IMR-90 (cell line): ENCODE measurements around the gene PPIH. TPM values are rescaled to one million over a fixed set of nuclear protein-coding genes. Genes with fewer than 3 reads are reported as not detected.
A peak's percentile ranks its signal among the peaks of the same experiment; 100 is the strongest.

Experiments used
- ATAC-seq: fragments of 200-7000 bp; cut with Tn5 transposase; 2 replicates; pipeline ENCODE4 v1.9.1; 2020; ENCODE audit warnings: low read depth, mild to moderate bottlenecking, moderate library complexity
- Bru-seq: library from RNA; stranded (reverse); fragments of 400-500 nt; gene quantifications from one replicate; lab custom pipeline; 2021; lab: Mats Ljungman, UMichigan
- BruChase-seq, 2 experiments: library from RNA; stranded (reverse); fragments of 400-500 nt; gene quantifications; one replicate each; lab custom pipeline; 2021; lab: Mats Ljungman, UMichigan
- BruUV-seq: library from RNA; stranded (reverse); fragments of 400-500 nt; replicated peaks from 2 replicates; lab custom pipeline; 2021; lab: Mats Ljungman, UMichigan
- CTCF ChIA-PET: fragments of 300-600 bp; formaldehyde crosslinking; extraction: SDS; loops from one replicate; lab custom pipeline; 2021; ENCODE audit warnings: antibody characterized with exemption; lab: Yijun Ruan, JAX
- POLR2A ChIA-PET: fragments of 300-600 bp; sonication (Branson Sonifier 250); formaldehyde crosslinking; loops from one replicate; lab custom pipeline; 2022; ENCODE audit warnings: antibody characterized with exemption; ENCODE audit not compliant: unreplicated experiment; lab: Charles Lee
- DNase-seq: peaks from one replicate; pipeline ENCODE4 v3.0.0; 2013
- H2AFZ ChIP-seq: replicated peaks from 2 replicates; pipeline ENCODE3; 2013; ENCODE audit warnings: low read length, mild to moderate bottlenecking; ENCODE audit not compliant: poor library complexity
- H2AK5ac ChIP-seq: 2 replicates; pipeline ENCODE4 v1.6.1; 2013; ENCODE audit warnings: low read depth, low read length, inconsistent platforms
- H2AK9ac ChIP-seq: replicated peaks from 2 replicates; pipeline ENCODE3; 2013; ENCODE audit warnings: mild to moderate bottlenecking, low read depth, low read length, moderate library complexity; ENCODE audit not compliant: poor library complexity
- H2BK120ac ChIP-seq: 2 replicates; pipeline ENCODE4 v1.6.1; 2013; ENCODE audit warnings: low read depth, low read length, inconsistent platforms
- H2BK15ac ChIP-seq: 3 replicates; pipeline ENCODE4 v1.6.1; 2013; ENCODE audit warnings: low read depth, low read length, inconsistent platforms
- H2BK20ac ChIP-seq: 2 replicates; pipeline ENCODE4 v1.6.1; 2013; ENCODE audit warnings: low read depth, mild to moderate bottlenecking, inconsistent platforms, low read length, moderate library complexity
- H2BK5ac ChIP-seq: 2 replicates; pipeline ENCODE4 v1.6.1; 2013; ENCODE audit warnings: mild to moderate bottlenecking, low read depth, low read length, inconsistent platforms; ENCODE audit not compliant: poor library complexity, severe bottlenecking
- H3K14ac ChIP-seq: replicated peaks from 2 replicates; pipeline ENCODE4 v1.6.1; 2013; ENCODE audit warnings: low read depth, low read length, inconsistent platforms
- H3K18ac ChIP-seq: 2 replicates; pipeline ENCODE4 v1.6.1; 2013; ENCODE audit warnings: low read depth, low read length, control low read depth
- H3K23ac ChIP-seq: 2 replicates; pipeline ENCODE4 v1.6.1; 2013; ENCODE audit warnings: low read depth, low read length, inconsistent platforms
- H3K27ac ChIP-seq: 2 replicates; pipeline ENCODE4 v1.5.1; 2013; ENCODE audit warnings: mild to moderate bottlenecking, control low read depth, low read length; ENCODE audit not compliant: insufficient read depth
- H3K27me3 ChIP-seq: 2 replicates; pipeline ENCODE4 v1.6.1; 2013; ENCODE audit warnings: low read length; ENCODE audit not compliant: control insufficient read depth, insufficient read depth
- H3K36me3 ChIP-seq: 2 replicates; pipeline ENCODE4 v1.6.1; 2013; ENCODE audit warnings: low read length, mixed read lengths; ENCODE audit not compliant: control insufficient read depth, insufficient read depth
- H3K4ac ChIP-seq: 2 replicates; pipeline ENCODE4 v1.6.1; 2013; ENCODE audit warnings: low read depth, low read length, inconsistent platforms
- H3K4me1 ChIP-seq: 2 replicates; pipeline ENCODE4 v1.6.1; 2013; ENCODE audit warnings: low read length, mixed read lengths; ENCODE audit not compliant: control insufficient read depth, insufficient read depth
- H3K4me2 ChIP-seq: 2 replicates; pipeline ENCODE4 v1.6.1; 2013; ENCODE audit warnings: low read depth, mild to moderate bottlenecking, control low read depth, low read length, moderate library complexity
- H3K4me3 ChIP-seq: 2 replicates; pipeline ENCODE4 v1.5.1; 2013; ENCODE audit warnings: low read depth, mild to moderate bottlenecking, control low read depth, low read length, moderate library complexity; ENCODE audit not compliant: insufficient read depth
- H3K56ac ChIP-seq: 2 replicates; pipeline ENCODE4 v1.6.1; 2013; ENCODE audit warnings: low read length, inconsistent platforms; ENCODE audit not compliant: insufficient read depth; ENCODE audit errors: extremely low read depth
- H3K79me1 ChIP-seq, 2 experiments: 2 replicates each; pipeline ENCODE4 v1.6.1; 2013; ENCODE audit warnings: low read length in 2 of 2, inconsistent platforms in 1 of 2, low read depth in 1 of 2
- H3K9ac ChIP-seq: 2 replicates; pipeline ENCODE4 v1.6.1; 2013; ENCODE audit warnings: low read depth, low read length, control low read depth
- H3K9me1 ChIP-seq: 2 replicates; pipeline ENCODE4 v1.6.1; 2013; ENCODE audit warnings: low read length, inconsistent platforms; ENCODE audit not compliant: insufficient read depth
- H3K9me3 ChIP-seq: 2 replicates; pipeline ENCODE4 v1.6.1; 2013; ENCODE audit warnings: low read length; ENCODE audit not compliant: control insufficient read depth, insufficient read depth
- H4K20me1 ChIP-seq: 2 replicates; pipeline ENCODE4 v1.6.1; 2013; ENCODE audit warnings: low read length, inconsistent platforms; ENCODE audit not compliant: insufficient read depth
- H4K5ac ChIP-seq: 2 replicates; pipeline ENCODE4 v1.6.1; 2013; ENCODE audit warnings: mild to moderate bottlenecking, low read depth, low read length, control low read depth
- H4K8ac ChIP-seq, 2 experiments: 2 replicates each; pipeline ENCODE4 v1.6.1; 2013; ENCODE audit warnings: low read depth in 2 of 2, low read length in 2 of 2, control low read depth in 1 of 2, inconsistent platforms in 1 of 2
- H4K91ac ChIP-seq: 2 replicates; pipeline ENCODE4 v1.6.1; 2013; ENCODE audit warnings: low read depth, low read length, inconsistent platforms; ENCODE audit not compliant: insufficient read depth
- BHLHE40 ChIP-seq: fragments of 150-350 bp; IDR thresholded peaks from 2 replicates; pipeline ENCODE4 v1.6.1; 2016; ENCODE audit warnings: mild to moderate bottlenecking, low read depth, low read length
- CTCF ChIP-seq: conservative IDR thresholded peaks from 2 replicates; pipeline ENCODE4 v1.5.1; 2012; ENCODE audit warnings: mild to moderate bottlenecking, low read depth, low read length, improper control_type of control experiment
- MAZ ChIP-seq: IDR thresholded peaks from 2 replicates; pipeline ENCODE4 v1.6.1; 2012; ENCODE audit warnings: low read depth, mild to moderate bottlenecking, low read length, improper control_type of control experiment, moderate library complexity, borderline replicate concordance
- MXI1 ChIP-seq: IDR thresholded peaks from 2 replicates; pipeline ENCODE4 v1.6.1; 2012; ENCODE audit warnings: low read depth, mild to moderate bottlenecking, low read length, moderate library complexity, borderline replicate concordance
- POLR2A ChIP-seq: IDR thresholded peaks from 2 replicates; pipeline ENCODE4 v1.6.1; 2012; ENCODE audit warnings: mild to moderate bottlenecking, low read depth, low read length
- RAD21 ChIP-seq: IDR thresholded peaks from 2 replicates; pipeline ENCODE4 v1.6.1; 2012; ENCODE audit warnings: low read length, improper control_type of control experiment
- SMC3 ChIP-seq: fragments of 150-350 bp; IDR thresholded peaks from 2 replicates; pipeline ENCODE4 v1.6.1; 2016; ENCODE audit warnings: low read depth, mild to moderate bottlenecking, antibody characterized with exemption, low read length, moderate library complexity
- WGBS, 2 experiments: methylation state at CpG; one replicate each; pipeline versions ENCODE4 v1.1.5 to v1.1.7; 2013; ENCODE audit warnings: missing lambda C conversion rate in 2 of 2; ENCODE audit not compliant: insufficient read length in 1 of 2; ENCODE audit errors: extremely low coverage in 2 of 2; 5-methylcytosine and 5-hydroxymethylcytosine counted together
- dilution Hi-C: fragments of 300-500 bp; cut with HindIII; formaldehyde crosslinking; loops from one replicate; pipeline ENCODE4 v1.14.3; 2018; ENCODE audit warnings: low sequenced_read_pairs; ENCODE audit not compliant: unreplicated experiment
- in situ Hi-C: fragments of 300-500 bp; cut with MboI; formaldehyde crosslinking; loops from 3 replicates; pipeline ENCODE4 v1.14.3; 2019; ENCODE audit warnings: low sequenced_read_pairs, inconsistent platforms, mixed read lengths
- intact Hi-C: fragments of 100-400 bp; cut with micrococcal nuclease; formaldehyde crosslinking; loops from 2 replicates; pipeline ENCODE4 v1.10.0; 2022
- long read RNA-seq: library from polyadenylated mRNA; unstranded; transcript quantifications from one replicate; pipeline ENCODE4 v2.0.0, GENCODE V29; 2021; ENCODE audit not compliant: unreplicated experiment
- polyA plus RNA-seq, 3 experiments: library from polyadenylated mRNA; depleted of rRNA; stranded (reverse); fragments of >200 nt; gene quantifications; 2 replicates each; pipeline ENCODE4 v1.2.3, GENCODE V29; 2012; ENCODE audit warnings: low replicate concordance in 1 of 3
- total RNA-seq: library from RNA; depleted of rRNA; stranded (reverse); fragments of >200 nt; gene quantifications from 2 replicates; pipeline ENCODE4 v1.2.3, GENCODE V29; 2012; rRNA removed
- TF ChIP-seq, protein P1 (sequence below): fragments of 150-350 bp; IDR thresholded peaks from 2 replicates; pipeline ENCODE4 v1.6.1; 2017; ENCODE audit warnings: mild to moderate bottlenecking, antibody characterized with exemption, low read length, low read depth
- TF ChIP-seq, protein P2 (sequence below): fragments of 150-350 bp; IDR thresholded peaks from 2 replicates; pipeline ENCODE4 v1.6.1; 2016; ENCODE audit warnings: low read depth, mild to moderate bottlenecking, low read length, moderate library complexity, borderline replicate concordance

The PPIH gene
- total RNA-seq (22.4 and 36.1 TPM in 2 replicates), polyA plus RNA-seq (2012; rRNA removed) (47.1 and 52.1 TPM in 2 replicates), Bru-seq, nascent RNA (percentile 65 among the genes with signal in this experiment), BruChase-seq, experiment 1, labeled RNA remaining after a 6-hour chase (percentile 60 among the genes with signal in this experiment), BruChase-seq, experiment 2, labeled RNA remaining after a 2-hour chase (percentile 61 among the genes with signal in this experiment)
- 10.1 and 31.7 TPM in 2 replicates for polyA plus RNA-seq (2012; cell fraction: cytosol; rRNA removed)
- 2.5 and 23.8 TPM in 2 replicates for polyA plus RNA-seq (2012; cell fraction: nucleus; rRNA removed; ENCODE audit: low replicate concordance)
- long read RNA-seq, partial matches to known transcripts = 13 of 16 reads
- long read RNA-seq, other reads (novel, unspliced or antisense) = 0 of 16 reads

DNA sequence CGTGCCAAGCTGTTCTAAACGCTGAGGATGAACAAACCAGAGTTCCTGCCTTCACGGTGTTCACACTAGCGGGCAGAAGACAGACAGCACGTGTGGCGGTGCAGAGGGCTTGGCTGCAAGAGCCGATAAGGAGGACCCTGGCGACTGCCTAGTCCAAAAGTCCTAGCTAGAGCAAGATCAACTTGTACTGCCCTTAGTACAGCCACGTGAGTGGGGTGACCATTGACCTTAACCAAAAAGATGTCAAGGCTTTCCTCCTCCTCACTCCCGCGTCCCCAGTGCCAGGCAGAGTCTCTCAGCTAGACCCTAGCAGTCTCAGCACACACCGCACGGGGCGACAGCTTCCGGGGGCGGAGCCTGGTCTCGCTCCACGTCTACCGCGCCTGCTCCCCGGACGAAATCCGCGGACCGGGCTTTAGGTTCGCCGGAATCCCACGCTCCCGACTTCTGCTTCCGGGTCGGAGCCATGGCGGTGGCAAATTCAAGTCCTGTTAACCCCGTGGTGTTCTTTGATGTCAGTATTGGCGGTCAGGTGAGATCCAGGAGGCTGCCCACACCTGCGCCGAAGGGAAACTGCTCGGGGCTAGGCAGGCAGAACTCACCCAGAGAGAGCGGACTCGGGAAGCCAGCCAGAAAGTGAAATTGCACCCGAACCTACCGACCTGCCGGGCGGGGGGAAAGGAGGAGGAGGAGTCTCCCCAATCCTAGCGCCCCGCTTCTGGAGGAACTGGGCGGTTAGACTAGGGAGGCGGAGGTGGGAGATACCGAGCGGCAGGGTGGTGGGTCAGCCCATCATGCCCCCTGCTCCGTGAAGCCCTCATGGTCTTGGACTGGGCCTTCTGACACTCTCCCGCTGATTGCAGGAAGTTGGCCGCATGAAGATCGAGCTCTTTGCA is at the start of gene PPIH:
Gene PPIH, plus strand, starts transcription at position 443 of the 896 bp plus-strand sequence. Its CDS starts 24 bp downstream, at position 467.
- 0% methylated on average over 29 of the region's 53 CpGs; no CpG with 5 or more reads in 1 of the 2 experiments for WGBS, 2 experiments
- peak within 1 kb of the TSS; percentile 46 for H2BK120ac ChIP-seq
- H3K4ac ChIP-seq = peak within 1 kb of the TSS; percentile 96
- peak within 1 kb of the TSS; percentile 81 for H2AK9ac ChIP-seq
- peak within 1 kb of the TSS; percentile 82 for H3K56ac ChIP-seq
- BruUV-seq = no TSS peak
- H3K18ac ChIP-seq = peak within 1 kb of the TSS; percentile 63; the same call in 1 of the 2 replicates
- in situ Hi-C loops = no loop called here
- peak within 1 kb of the TSS; percentile 82 for H2AK5ac ChIP-seq
- no peaks in the 10 kb centered on the region; the same call in 1 of the 2 replicates for H3K9me1 ChIP-seq
- no peaks in the 10 kb centered on the region for H3K36me3 ChIP-seq
- peak within 1 kb of the TSS; percentile 60 for H3K27ac ChIP-seq
- H2AFZ ChIP-seq = peak within 1 kb of the TSS; percentile 98
- peak within 1 kb of the TSS; percentile 55 for H3K4me3 ChIP-seq
- no peaks in the 10 kb centered on the region for H4K20me1 ChIP-seq
- H3K79me1 ChIP-seq = peaks cover 15 to 16% of the 10 kb centered on the region in 2 experiments
- peak within 1 kb of the TSS; percentile 93 for H3K9ac ChIP-seq
- H3K9me3 ChIP-seq = no peaks in the 10 kb centered on the region
- intact Hi-C loops = loop anchor here (1.0 to 10.0 kb wide), 5 partner anchors 24 to 513 kb away; partner anchors contain the start of genes CCDC30 and YBX1
- peak within 1 kb of the TSS; percentile 85 for H4K91ac ChIP-seq
- peak within 1 kb of the TSS; percentile 92 for H3K4me2 ChIP-seq
- peak within 1 kb of the TSS; percentile 98 for H3K14ac ChIP-seq
- peak within 1 kb of the TSS; percentile 95 for H4K5ac ChIP-seq
- dilution Hi-C loops = no loop called here
- no peak within 1 kb of the TSS; the same call in 2 of the 3 replicates for H2BK15ac ChIP-seq
- peak within 1 kb of the TSS; percentile 80 to 97 for H4K8ac ChIP-seq
- ChIA-PET POLR2A (interaction anchor here (0.7 kb wide), 1 partner anchor 471 kb away, joined by 3 read pairs; no protein-coding TSS in a partner anchor), CTCF (interaction anchor here (0.6 to 1.2 kb wide), 4 partner anchors 24 to 80 kb away, joined by 3 to 5 read pairs (median 4); partner anchors contain the start of gene YBX1)
- peak within 1 kb of the TSS; percentile 19 for H2BK5ac ChIP-seq
- peaks cover 2% of the 10 kb centered on the region; the same call in 1 of the 2 replicates for H3K27me3 ChIP-seq
- peak within 1 kb of the TSS; percentile 96 for H3K23ac ChIP-seq
- no peaks in the 10 kb centered on the region for H3K4me1 ChIP-seq
- peak within 1 kb of the TSS; percentile 58; the same call in 1 of the 2 replicates for H2BK20ac ChIP-seq
- ATAC-seq = peak; percentile 100
- peak; percentile 88 for DNase-seq
- TF ChIP-seq, protein P1, sequence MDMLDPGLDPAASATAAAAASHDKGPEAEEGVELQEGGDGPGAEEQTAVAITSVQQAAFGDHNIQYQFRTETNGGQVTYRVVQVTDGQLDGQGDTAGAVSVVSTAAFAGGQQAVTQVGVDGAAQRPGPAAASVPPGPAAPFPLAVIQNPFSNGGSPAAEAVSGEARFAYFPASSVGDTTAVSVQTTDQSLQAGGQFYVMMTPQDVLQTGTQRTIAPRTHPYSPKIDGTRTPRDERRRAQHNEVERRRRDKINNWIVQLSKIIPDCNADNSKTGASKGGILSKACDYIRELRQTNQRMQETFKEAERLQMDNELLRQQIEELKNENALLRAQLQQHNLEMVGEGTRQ = peak; percentile 6; the same call in 1 of the 2 replicates
- TF ChIP-seq POLR2A (peak; percentile 39; the same call in 1 of the 2 replicates), CTCF (peak; percentile 24; the same call in 1 of the 2 replicates), MAZ (peak; percentile 87), SMC3 (no peak), MXI1 (peak; percentile 85), RAD21 (0 out of 2 replicates have a peak, but pooled peaks have one; percentile 2), BHLHE40 (peak; percentile 75)
- TF ChIP-seq, protein P2, sequence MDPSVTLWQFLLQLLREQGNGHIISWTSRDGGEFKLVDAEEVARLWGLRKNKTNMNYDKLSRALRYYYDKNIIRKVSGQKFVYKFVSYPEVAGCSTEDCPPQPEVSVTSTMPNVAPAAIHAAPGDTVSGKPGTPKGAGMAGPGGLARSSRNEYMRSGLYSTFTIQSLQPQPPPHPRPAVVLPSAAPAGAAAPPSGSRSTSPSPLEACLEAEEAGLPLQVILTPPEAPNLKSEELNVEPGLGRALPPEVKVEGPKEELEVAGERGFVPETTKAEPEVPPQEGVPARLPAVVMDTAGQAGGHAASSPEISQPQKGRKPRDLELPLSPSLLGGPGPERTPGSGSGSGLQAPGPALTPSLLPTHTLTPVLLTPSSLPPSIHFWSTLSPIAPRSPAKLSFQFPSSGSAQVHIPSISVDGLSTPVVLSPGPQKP = no peak
